ENCODE results near the gene WDR75.
A peak's percentile ranks its signal among the peaks of the same experiment; 100 is the strongest.

Gene WDR75

GRCh38 chr2:189488008-189488310 lies 46.7 kb downstream of the WDR75 start:
- H3K4me3 Mint-ChIP-seq = no peak overlapping the region
- no peaks in the 10 kb centered on the region for H3K4me1 Mint-ChIP-seq (ENCODE audit: low read depth)
- no peak for DNase-seq (ENCODE audit: low spot score)
- no peak overlapping the region for H3K27ac Mint-ChIP-seq
- peaks cover 6% of the 10 kb centered on the region for H3K27me3 Mint-ChIP-seq (ENCODE audit: low read depth)
- no peaks in the 10 kb centered on the region for H3K9me3 Mint-ChIP-seq
- H3K36me3 Mint-ChIP-seq (ENCODE audit: low read depth) = no peaks in the 10 kb centered on the region

DNA sequence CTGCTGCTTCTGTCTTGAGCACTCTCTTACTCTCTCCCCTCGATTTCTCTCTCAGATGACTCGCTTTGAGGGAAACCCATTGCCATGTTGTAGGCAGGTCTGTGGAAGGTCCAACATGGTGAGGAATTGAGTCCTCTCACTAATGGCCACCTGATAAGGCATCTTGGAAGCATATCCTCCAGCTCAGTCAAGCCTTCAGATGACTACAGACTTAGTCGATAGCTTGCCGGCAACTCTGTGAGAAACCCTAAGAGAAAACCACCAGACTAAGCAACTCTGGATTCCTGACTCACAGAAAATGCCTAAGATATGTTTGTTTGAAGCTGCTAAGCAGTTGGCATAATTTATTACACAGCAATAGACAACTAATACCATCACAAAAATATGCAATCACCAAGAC lies 51.2 kb downstream of the WDR75 start:
- H3K4me1 Mint-ChIP-seq (ENCODE audit: low read depth) = no peaks in the 10 kb centered on the region
- no peaks in the 10 kb centered on the region for H3K36me3 Mint-ChIP-seq (ENCODE audit: low read depth)
- no peaks in the 10 kb centered on the region for H3K9me3 Mint-ChIP-seq
- DNase-seq (ENCODE audit: low spot score) = no peak
- no peak overlapping the region for H3K4me3 Mint-ChIP-seq
- H3K27me3 Mint-ChIP-seq (ENCODE audit: low read depth) = peaks cover 7% of the 10 kb centered on the region
- H3K27ac Mint-ChIP-seq = no peak overlapping the region

DNA sequence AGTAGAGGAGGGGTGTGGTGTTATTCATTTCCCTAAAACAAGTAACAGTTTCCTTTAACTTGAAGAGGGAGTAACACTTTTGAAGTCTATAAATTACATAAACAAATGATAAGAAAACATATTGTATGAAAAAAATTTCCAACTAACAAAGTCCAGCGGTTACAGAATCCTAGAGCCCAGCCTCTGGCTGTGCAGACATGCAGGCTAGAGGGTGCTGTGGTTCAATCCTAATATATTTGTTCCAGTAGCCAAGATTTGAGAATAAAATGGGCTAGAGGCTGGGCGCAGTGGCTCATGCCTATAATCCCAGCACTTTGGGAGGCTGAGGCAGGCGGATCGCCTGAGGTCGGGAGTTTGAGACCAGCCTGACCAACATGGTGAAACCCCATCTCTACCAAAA lies 56.9 kb downstream of the WDR75 start:
- Mint-ChIP-seq H3K27ac (no peak overlapping the region), H3K27me3 (ENCODE audit: low read depth) (peaks cover 2% of the 10 kb centered on the region), H3K9me3 (no peaks in the 10 kb centered on the region), H3K4me3 (no peak overlapping the region), H3K36me3 (ENCODE audit: low read depth) (no peaks in the 10 kb centered on the region), H3K4me1 (ENCODE audit: low read depth) (no peaks in the 10 kb centered on the region)
- no peak for DNase-seq (ENCODE audit: low spot score)

- Mint-ChIP-seq H3K36me3 (ENCODE audit: low read depth) (no peaks in the 10 kb centered on the region), H3K27me3 (ENCODE audit: low read depth) (peaks cover 2% of the 10 kb centered on the region), H3K4me1 (ENCODE audit: low read depth) (no peaks in the 10 kb centered on the region), H3K4me3 (no peak overlapping the region), H3K9me3 (no peaks in the 10 kb centered on the region), H3K27ac (no peak overlapping the region)
- no peak for DNase-seq (ENCODE audit: low spot score)
These were observed 57.9 kb downstream of the WDR75 start for GRCh38 chr2:189499137-189499536.

DNA sequence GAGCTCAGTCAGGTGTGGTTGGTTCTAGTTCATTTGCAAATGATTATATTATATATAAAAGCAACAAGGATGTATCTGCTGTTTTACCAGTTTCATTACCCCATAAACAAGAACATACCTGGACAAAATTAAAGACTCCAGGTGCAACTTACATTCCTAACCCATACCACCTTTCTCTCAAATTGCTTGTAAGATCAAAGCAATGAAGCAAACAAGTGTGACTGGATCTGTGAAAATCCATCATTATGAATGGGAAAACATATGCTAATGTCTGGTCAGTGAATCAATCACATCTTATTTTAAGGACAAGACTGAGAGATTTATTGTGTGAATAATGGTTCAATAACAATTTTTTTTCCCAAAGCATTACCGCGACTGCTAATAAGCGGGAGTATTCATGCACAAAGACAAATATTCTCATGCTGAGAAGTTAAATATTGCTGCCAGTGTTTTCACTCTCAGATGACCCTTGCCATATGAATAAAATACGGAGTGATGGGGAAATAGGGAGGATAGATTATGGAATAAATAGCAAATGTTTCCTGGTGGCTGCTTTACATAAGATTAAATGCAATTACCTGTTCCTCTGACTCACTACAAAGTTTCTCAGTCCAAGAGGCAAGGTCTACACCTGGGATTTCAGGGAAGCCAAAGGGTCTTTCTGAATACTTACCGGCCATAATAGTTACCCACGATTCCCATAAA lies 59.3 kb downstream of the WDR75 start:
- no peak for DNase-seq (ENCODE audit: low spot score)
- H3K27me3 Mint-ChIP-seq (ENCODE audit: low read depth) = peaks cover 2% of the 10 kb centered on the region
- no peak overlapping the region for H3K27ac Mint-ChIP-seq
- peaks cover 7% of the 10 kb centered on the region for H3K4me1 Mint-ChIP-seq (ENCODE audit: low read depth)
- H3K36me3 Mint-ChIP-seq (ENCODE audit: low read depth) = no peaks in the 10 kb centered on the region
- H3K9me3 Mint-ChIP-seq = no peaks in the 10 kb centered on the region
- no peak overlapping the region for H3K4me3 Mint-ChIP-seq

- Mint-ChIP-seq H3K4me1 (ENCODE audit: low read depth) (peaks cover 12% of the 10 kb centered on the region), H3K36me3 (ENCODE audit: low read depth) (no peaks in the 10 kb centered on the region), H3K9me3 (no peaks in the 10 kb centered on the region), H3K4me3 (no peak overlapping the region), H3K27me3 (ENCODE audit: low read depth) (peaks cover 2% of the 10 kb centered on the region), H3K27ac (no peak overlapping the region)
- no peak for DNase-seq (ENCODE audit: low spot score)
These were observed 60.2 kb downstream of the WDR75 start for GRCh38 chr2:189501487-189501886.

- DNase-seq (ENCODE audit: low spot score) = no peak
- Mint-ChIP-seq H3K27me3 (ENCODE audit: low read depth) (peaks cover 2% of the 10 kb centered on the region), H3K4me1 (ENCODE audit: low read depth) (peaks cover 13% of the 10 kb centered on the region), H3K27ac (no peak overlapping the region), H3K9me3 (no peaks in the 10 kb centered on the region), H3K4me3 (no peak overlapping the region), H3K36me3 (ENCODE audit: low read depth) (no peaks in the 10 kb centered on the region)
These were observed 61.4 kb downstream of the WDR75 start for GRCh38 chr2:189502714-189503113.

DNA sequence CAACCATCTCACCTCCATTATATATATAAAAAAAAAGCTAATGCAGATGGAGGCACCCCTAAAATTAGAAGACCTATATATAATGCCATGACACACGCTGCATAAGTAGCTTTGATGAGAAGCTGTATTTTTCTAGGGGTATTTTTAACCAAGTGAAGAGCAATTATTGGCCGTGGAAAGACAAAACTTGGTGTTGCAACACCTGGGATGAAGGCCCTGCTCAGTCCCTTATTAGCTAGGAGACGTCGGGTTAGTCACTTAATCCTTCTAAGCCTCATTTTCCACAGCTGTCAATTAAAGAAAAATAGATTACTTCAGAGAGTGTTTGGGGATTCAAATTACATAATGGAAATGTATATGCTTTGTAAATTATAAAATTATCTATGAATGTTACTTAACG lies 63.0 kb downstream of the WDR75 start:
- Mint-ChIP-seq H3K36me3 (ENCODE audit: low read depth) (no peaks in the 10 kb centered on the region), H3K9me3 (no peaks in the 10 kb centered on the region), H3K27me3 (ENCODE audit: low read depth) (peaks cover 2% of the 10 kb centered on the region), H3K4me3 (no peak overlapping the region), H3K27ac (no peak overlapping the region), H3K4me1 (ENCODE audit: low read depth) (peaks cover 13% of the 10 kb centered on the region)
- DNase-seq (ENCODE audit: low spot score) = no peak

- Mint-ChIP-seq H3K4me3 (no peak overlapping the region), H3K27ac (no peak overlapping the region), H3K9me3 (no peaks in the 10 kb centered on the region), H3K27me3 (ENCODE audit: low read depth) (no peaks in the 10 kb centered on the region), H3K4me1 (ENCODE audit: low read depth) (peaks cover 13% of the 10 kb centered on the region), H3K36me3 (ENCODE audit: low read depth) (no peaks in the 10 kb centered on the region)
- no peak for DNase-seq (ENCODE audit: low spot score)
These were observed 64.2 kb downstream of the WDR75 start for GRCh38 chr2:189505492-189505891.

DNA sequence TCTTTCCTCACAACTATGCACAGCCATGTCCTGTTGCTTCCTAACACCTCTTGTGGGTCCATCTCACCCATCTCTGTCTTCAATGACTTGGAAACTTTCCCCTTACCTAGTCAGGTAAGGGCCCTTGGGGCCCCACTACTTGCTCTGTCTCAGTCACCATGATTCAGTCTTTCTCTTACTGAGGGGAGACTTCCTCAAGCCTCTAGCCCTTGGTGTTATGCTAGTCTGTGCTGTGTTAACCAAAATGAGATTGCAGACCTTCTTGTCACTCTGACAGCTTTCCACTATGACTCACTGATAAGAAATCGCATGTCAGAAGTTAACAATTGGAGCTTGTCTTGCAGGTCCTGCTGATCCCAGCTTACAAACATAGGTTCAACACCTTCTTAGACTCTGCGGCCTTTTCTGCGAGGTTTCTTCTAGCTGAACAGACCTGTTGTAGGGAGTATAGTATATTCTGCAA lies 65.3 kb downstream of the WDR75 start:
- peaks cover 1% of the 10 kb centered on the region for H3K27me3 Mint-ChIP-seq (ENCODE audit: low read depth)
- H3K36me3 Mint-ChIP-seq (ENCODE audit: low read depth) = no peaks in the 10 kb centered on the region
- no peak overlapping the region for H3K27ac Mint-ChIP-seq
- no peak overlapping the region for H3K4me3 Mint-ChIP-seq
- H3K9me3 Mint-ChIP-seq = no peaks in the 10 kb centered on the region
- peaks cover 13% of the 10 kb centered on the region for H3K4me1 Mint-ChIP-seq (ENCODE audit: low read depth)
- DNase-seq (ENCODE audit: low spot score) = peak; percentile 4

GRCh38 chr2:189511210-189511959 lies 70.1 kb downstream of the WDR75 start:
- peaks cover 3% of the 10 kb centered on the region for H3K27me3 Mint-ChIP-seq (ENCODE audit: low read depth)
- no peak for DNase-seq (ENCODE audit: low spot score)
- no peak overlapping the region for H3K27ac Mint-ChIP-seq

DNA sequence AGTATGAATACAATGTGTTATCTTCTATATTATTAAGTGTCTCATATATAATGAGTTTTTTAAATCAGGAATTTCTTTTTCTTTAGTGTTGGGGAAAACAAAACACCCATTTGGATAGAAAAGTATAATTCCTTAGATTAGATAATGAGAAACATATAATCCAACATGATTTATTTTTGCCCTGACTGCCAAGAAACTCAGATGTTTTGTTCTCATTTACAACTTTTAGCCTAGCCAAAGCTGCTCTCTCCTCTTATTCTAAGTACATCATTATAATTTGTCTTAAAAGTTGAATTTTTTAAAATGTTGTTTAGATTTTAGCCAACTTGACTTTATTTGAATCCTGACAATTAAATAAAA lies 70.7 kb downstream of the WDR75 start:
- DNase-seq (ENCODE audit: low spot score) = no peak
- Mint-ChIP-seq H3K4me1 (ENCODE audit: low read depth) (no peaks in the 10 kb centered on the region), H3K27ac (no peak overlapping the region), H3K9me3 (peaks cover under 1% of the 10 kb centered on the region), H3K27me3 (ENCODE audit: low read depth) (peaks cover 5% of the 10 kb centered on the region), H3K4me3 (no peak overlapping the region), H3K36me3 (ENCODE audit: low read depth) (no peaks in the 10 kb centered on the region)

More at GRCh38 chr2:189511210-189511959, 70.1 kb downstream of the WDR75 start:
- Mint-ChIP-seq H3K9me3 (no peaks in the 10 kb centered on the region), H3K4me3 (no peak overlapping the region), H3K36me3 (ENCODE audit: low read depth) (no peaks in the 10 kb centered on the region), H3K4me1 (ENCODE audit: low read depth) (peaks cover 2% of the 10 kb centered on the region)

DNA sequence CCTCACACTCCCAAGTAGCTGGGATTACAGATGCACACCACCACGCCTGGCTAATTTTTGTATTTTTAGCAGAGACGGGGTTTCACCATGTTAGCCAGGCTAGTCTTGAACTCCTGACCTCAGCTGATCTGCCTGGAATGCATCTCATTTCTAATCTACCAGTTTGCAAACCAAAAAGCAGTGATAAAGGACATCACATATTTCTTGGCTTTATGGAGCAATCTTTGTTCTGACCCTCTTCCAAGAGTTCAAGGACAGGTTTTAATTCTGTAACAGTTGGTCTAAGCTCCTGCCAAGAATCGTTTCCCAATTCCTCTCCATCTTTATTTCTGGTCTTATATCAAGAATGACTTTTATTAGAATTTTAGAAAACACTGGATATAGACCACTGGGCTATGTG lies 71.6 kb downstream of the WDR75 start:
- H3K27ac Mint-ChIP-seq = no peak overlapping the region
- peaks cover 5% of the 10 kb centered on the region for H3K27me3 Mint-ChIP-seq (ENCODE audit: low read depth)
- no peak overlapping the region for H3K4me3 Mint-ChIP-seq
- DNase-seq (ENCODE audit: low spot score) = no peak
- no peaks in the 10 kb centered on the region for H3K36me3 Mint-ChIP-seq (ENCODE audit: low read depth)
- H3K9me3 Mint-ChIP-seq = peaks cover 5% of the 10 kb centered on the region
- H3K4me1 Mint-ChIP-seq (ENCODE audit: low read depth) = no peaks in the 10 kb centered on the region

DNA sequence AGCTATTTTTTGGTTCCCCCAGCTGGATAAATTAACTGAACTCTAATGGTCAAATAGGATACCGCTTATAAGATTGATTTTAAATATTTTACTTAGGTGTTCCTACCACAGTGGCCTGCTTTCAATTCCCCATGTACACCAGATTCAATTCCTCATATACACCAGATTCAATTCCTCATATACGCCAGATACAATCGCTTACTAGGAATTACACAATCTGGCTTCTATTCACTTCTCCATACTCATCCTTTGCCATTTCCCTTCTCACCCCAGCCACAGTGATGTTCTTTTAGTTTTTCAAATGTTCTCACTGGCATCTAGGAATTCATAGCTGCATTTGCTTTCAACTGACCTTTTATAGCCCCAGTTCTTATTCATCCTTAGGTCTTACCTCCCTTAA lies 72.8 kb downstream of the WDR75 start:
- no peak overlapping the region for H3K4me3 Mint-ChIP-seq
- H3K4me1 Mint-ChIP-seq (ENCODE audit: low read depth) = no peaks in the 10 kb centered on the region
- H3K27me3 Mint-ChIP-seq (ENCODE audit: low read depth) = peaks cover 8% of the 10 kb centered on the region
- H3K27ac Mint-ChIP-seq = no peak overlapping the region
- H3K36me3 Mint-ChIP-seq (ENCODE audit: low read depth) = no peaks in the 10 kb centered on the region
- no peak for DNase-seq (ENCODE audit: low spot score)
- peaks cover 5% of the 10 kb centered on the region for H3K9me3 Mint-ChIP-seq

DNA sequence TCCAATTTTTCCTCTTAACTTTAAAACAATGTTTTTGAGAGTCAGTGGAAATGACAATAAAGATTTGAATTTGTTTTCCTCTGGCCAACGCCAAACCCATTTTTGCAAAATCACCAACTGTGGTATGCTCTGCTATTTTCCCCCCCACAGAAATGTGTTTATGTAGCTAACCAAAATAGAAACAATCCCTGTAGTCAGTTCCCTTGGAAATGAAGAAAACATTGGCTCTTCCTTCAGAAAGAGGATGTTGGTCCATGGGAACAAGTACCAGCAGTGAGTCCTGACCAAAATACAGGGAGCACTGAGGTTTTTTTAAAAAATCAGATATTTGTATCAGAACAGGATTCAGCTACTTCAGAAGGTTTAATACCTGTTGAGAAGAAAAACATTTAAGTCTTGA lies 74.0 kb downstream of the WDR75 start:
- H3K36me3 Mint-ChIP-seq (ENCODE audit: low read depth) = no peaks in the 10 kb centered on the region
- DNase-seq (ENCODE audit: low spot score) = no peak
- no peak overlapping the region for H3K4me3 Mint-ChIP-seq
- H3K27ac Mint-ChIP-seq = no peak overlapping the region
- peaks cover 8% of the 10 kb centered on the region for H3K27me3 Mint-ChIP-seq (ENCODE audit: low read depth)
- no peaks in the 10 kb centered on the region for H3K4me1 Mint-ChIP-seq (ENCODE audit: low read depth)
- peaks cover 5% of the 10 kb centered on the region for H3K9me3 Mint-ChIP-seq

All from T-helper 2 cell treated with Interferon-gamma antibody and Interleukin-4, amounts not matched to agents 5 μg/mL and 100 μg/mL, for 36 hours (primary cell).